ENCODE measurements around the gene NPNT. TPM values are rescaled to one million over a fixed set of nuclear protein-coding genes. Genes with fewer than 3 reads are reported as not detected.

Gene NPNT
- total and polyA plus RNA-seq, 9 donors, result 4.3 to 49.9 (median 16.0) TPM

- TF ChIP-seq CTCF (IDR thresholded peaks at IDR 0.05), result no peak
- DNase-seq, result no peak
- no peaks in the 10 kb centered on the region for H3K9me3 ChIP-seq
- no peak overlapping the region for H3K27ac ChIP-seq
- H3K4me3 ChIP-seq, result no peak overlapping the region
- intact Hi-C loops (cut with DNase I), result no loop called here
- H3K27me3 ChIP-seq, result no peaks in the 10 kb centered on the region
- 55 to 82% (median 73%) methylated on average over 7 of the region's 7 CpGs for whole genome bisulfite sequencing, 3 donors
- no peaks in the 10 kb centered on the region for H3K4me1 ChIP-seq (ENCODE audit: insufficient read depth)
- H3K36me3 ChIP-seq, result no peaks in the 10 kb centered on the region
These were observed 28.4 kb downstream of the NPNT start for GRCh38 chr4:105923497-105924238.

GRCh38 chr4:105924341-105924740, 29.1 kb downstream of the NPNT start:
- H3K4me3 ChIP-seq, result no peak overlapping the region

GRCh38 chr4:105930698-105931097, 35.4 kb downstream of the NPNT start:
- Histone ChIP-seq H3K27ac (no peak overlapping the region), H3K4me3 (no peak overlapping the region), H3K4me1 (ENCODE audit: insufficient read depth) (no peaks in the 10 kb centered on the region), H3K9me3 (no peaks in the 10 kb centered on the region), H3K27me3 (no peaks in the 10 kb centered on the region), H3K36me3 (no peaks in the 10 kb centered on the region)
- WGBS, 3 donors, result 81 to 91% (median 83%) methylated on average over 2 of the region's 2 CpGs
- TF ChIP-seq CTCF (IDR thresholded peaks at IDR 0.05) (no peak), POLR2A (IDR thresholded peaks at IDR 0.05) (no peak), EP300 (IDR thresholded peaks at IDR 0.05) (no peak)
- intact Hi-C loops (cut with DNase I), result no loop called here
- no peak for DNase-seq

More at GRCh38 chr4:105924341-105924740, 29.1 kb downstream of the NPNT start:
- Histone ChIP-seq H3K27me3 (no peaks in the 10 kb centered on the region), H3K36me3 (no peaks in the 10 kb centered on the region), H3K4me1 (ENCODE audit: insufficient read depth) (no peaks in the 10 kb centered on the region), H3K9me3 (no peaks in the 10 kb centered on the region), H3K27ac (no peak overlapping the region)
- no peak for DNase-seq
- intact Hi-C loops (cut with DNase I), result no loop called here
- TF ChIP-seq POLR2A (IDR thresholded peaks at IDR 0.05), result no peak
- no peak for TF ChIP-seq CTCF (IDR thresholded peaks at IDR 0.05)
- no peak for TF ChIP-seq EP300 (IDR thresholded peaks at IDR 0.05)
- WGBS, 3 donors, result 93 to 96% (median 94%) methylated on average over 1 of the region's 1 CpG

GRCh38 chr4:105933083-105933482, 37.8 kb downstream of the NPNT start:
- H3K9me3 ChIP-seq, result no peaks in the 10 kb centered on the region
- no peak for DNase-seq
- intact Hi-C loops (cut with DNase I), result no loop called here
- no peaks in the 10 kb centered on the region for H3K4me1 ChIP-seq (ENCODE audit: insufficient read depth)
- 95 to 97% (median 96%) methylated on average over 2 of the region's 2 CpGs for WGBS, 3 donors
- no peak overlapping the region for H3K27ac ChIP-seq
- H3K4me3 ChIP-seq, result no peak overlapping the region
- H3K36me3 ChIP-seq, result no peaks in the 10 kb centered on the region
- TF ChIP-seq EP300 (IDR thresholded peaks at IDR 0.05) (no peak), POLR2A (IDR thresholded peaks at IDR 0.05) (no peak), CTCF (IDR thresholded peaks at IDR 0.05) (no peak)
- H3K27me3 ChIP-seq, result no peaks in the 10 kb centered on the region
